Natural killer cell treated with Interleukin-12 subunit alpha and Interleukin-12 subunit beta and Interleukin-15 and Interleukin-18, amount 100 ng/mL, for 72 hours (primary cell): Measurements from ENCODE around the gene DARS1. TPM values are rescaled to one million over a fixed set of nuclear protein-coding genes. Genes with fewer than 3 reads are reported as not detected.
A peak's percentile ranks its signal among the peaks of the same experiment; 100 is the strongest.
"Not testable (repeated sequence)": the region's sequence is repeated elsewhere in the genome, so short reads cannot be mapped to it uniquely, and the experiment has no call there.

Experiments used
- ATAC-seq, 2 donors: fragments of 150-1000 bp; cut with Tn5 transposase in 1 of 2; sonication (Bioruptor Pico), chemical (Tn5 transposase) in 1 of 2; 2 replicates each; pipeline ENCODE4 v1.10.0; 2021
- DNase-seq: peaks from one replicate; pipeline ENCODE4 v3.0.0; 2022; ENCODE audit warnings: low spot score
- H3K27ac Mint-ChIP-seq, 2 donors: 1 replicate in 1 of 2; 2 replicates in 1 of 2; pipeline ENCODE4 v1.8.0; 2022; ENCODE audit warnings: mixed read lengths in 2 of 2, mild to moderate bottlenecking in 1 of 2, moderate library complexity in 1 of 2
- H3K27me3 Mint-ChIP-seq, 2 donors: 1 replicate in 1 of 2; 2 replicates in 1 of 2; pipeline ENCODE4 v1.8.0; 2022; ENCODE audit warnings: mixed read lengths in 2 of 2
- H3K36me3 Mint-ChIP-seq: one replicate; pipeline ENCODE4 v1.8.0; 2022; ENCODE audit warnings: mixed read lengths
- H3K4me1 Mint-ChIP-seq, 2 donors: 1 replicate in 1 of 2; 2 replicates in 1 of 2; pipeline ENCODE4 v1.8.0; 2022; ENCODE audit warnings: low read depth in 2 of 2, mixed read lengths in 2 of 2, mild to moderate bottlenecking in 1 of 2
- H3K4me3 Mint-ChIP-seq: one replicate; pipeline ENCODE4 v1.8.0; 2022; ENCODE audit warnings: mixed read lengths
- H3K9me3 Mint-ChIP-seq: 2 replicates; pipeline ENCODE4 v1.8.0; 2022; ENCODE audit warnings: mixed read lengths
- total RNA-seq, 2 donors: library from RNA; stranded (reverse); gene quantifications; one replicate each; pipeline ENCODE4 v1.2.3, GENCODE V29; 2022

Gene DARS1
- total RNA-seq, 2 donors from 2014 or later = 113 to 116 TPM

DNA sequence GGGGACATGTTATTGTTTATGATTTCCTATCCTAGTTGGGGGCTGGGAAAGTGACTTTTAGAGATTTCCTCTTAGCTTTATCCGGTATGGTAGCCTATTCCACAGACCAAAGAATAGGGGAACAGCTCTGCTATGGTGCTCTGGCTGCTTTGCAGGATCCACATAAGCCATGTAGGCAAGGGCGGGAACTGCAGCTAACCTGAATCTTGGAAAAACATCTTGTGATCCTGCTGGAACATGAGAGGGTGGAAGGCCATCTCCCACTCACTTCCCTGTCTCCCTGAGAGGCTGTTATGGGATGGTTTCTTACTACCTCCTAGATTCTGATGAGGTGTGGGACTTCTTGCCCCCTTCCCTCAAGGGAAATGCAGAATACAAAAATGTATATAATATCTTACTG, 2.0 kb upstream of the DARS1 start:
- Mint-ChIP-seq H3K9me3 (no peaks in the 10 kb centered on the region), H3K27ac (peak overlapping the region in 1 of 2 donors; percentile 99), H3K4me1 (peaks cover 19% of the 10 kb centered on the region in 2 donors), H3K36me3 (peaks cover 9% of the 10 kb centered on the region), H3K27me3 (no peaks in the 10 kb centered on the region), H3K4me3 (no peak overlapping the region)
- ATAC-seq = no peak
- no peak for DNase-seq

DNA sequence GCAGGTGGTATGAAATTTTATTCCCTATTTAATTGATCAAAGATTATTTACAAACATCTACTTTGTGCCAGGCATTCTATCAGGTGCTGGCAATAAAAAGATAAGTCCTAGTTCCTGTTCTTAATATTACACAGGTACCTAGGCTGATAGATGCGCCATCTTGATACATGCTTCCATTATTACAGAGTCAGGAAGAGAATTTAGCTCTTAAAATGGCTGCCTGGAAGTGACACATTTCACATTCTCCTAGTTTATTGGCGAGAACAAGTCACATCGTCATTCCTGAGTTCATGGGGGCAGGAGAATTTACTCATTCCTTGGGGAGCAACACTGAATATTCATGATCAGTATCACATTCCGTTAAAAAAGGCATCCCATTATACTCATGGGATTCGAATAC, 1.1 kb upstream of the DARS1 start:
- Mint-ChIP-seq H3K27me3 (no peaks in the 10 kb centered on the region), H3K9me3 (no peaks in the 10 kb centered on the region), H3K4me3 (peak overlapping the region; percentile 90), H3K27ac (peak overlapping the region; percentile 99 to 100), H3K36me3 (peaks cover 9% of the 10 kb centered on the region), H3K4me1 (peaks cover 19 to 20% of the 10 kb centered on the region in 2 donors)
- DNase-seq (no peak), ATAC-seq (no peak)

DNA sequence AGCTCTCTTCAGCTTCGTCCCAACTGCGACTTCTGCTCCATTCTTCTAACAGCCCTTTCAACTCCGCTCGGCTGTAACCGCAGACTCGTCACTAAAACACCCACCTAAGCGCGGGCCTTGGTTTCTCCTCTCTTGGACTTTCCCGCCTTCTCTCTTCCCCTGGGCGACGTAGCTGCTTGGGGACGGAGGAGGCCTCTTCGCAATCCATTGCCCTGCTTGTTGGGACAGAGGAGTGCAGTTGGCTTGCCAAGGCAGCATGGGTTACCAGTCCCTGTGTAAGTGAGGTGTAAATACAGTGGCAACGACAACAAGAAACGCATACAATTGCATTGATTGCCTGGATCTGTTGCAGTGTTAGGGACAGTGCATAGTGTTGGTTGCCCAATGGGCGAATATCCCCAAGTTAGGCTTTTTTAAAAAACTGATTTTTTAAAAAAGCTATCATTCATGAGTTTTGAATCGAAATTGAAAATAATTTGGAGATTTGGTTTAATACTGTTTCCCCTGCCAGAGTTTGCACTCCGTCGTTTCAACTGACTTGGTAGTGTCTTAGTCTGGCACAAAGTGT, 484 bp upstream of the DARS1 start:
- Mint-ChIP-seq H3K4me1 (peaks cover 18 to 20% of the 10 kb centered on the region in 2 donors), H3K36me3 (peaks cover 11% of the 10 kb centered on the region), H3K27me3 (no peaks in the 10 kb centered on the region), H3K9me3 (no peaks in the 10 kb centered on the region), H3K4me3 (peak overlapping the region; percentile 90), H3K27ac (peak overlapping the region; percentile 99 to 100)
- no peak for DNase-seq
- ATAC-seq = peak; percentile 72 to 76

GRCh38 chr2:135984199-135985017, 1.0 kb downstream of the DARS1 start:
- H3K36me3 Mint-ChIP-seq = peaks cover 22% of the 10 kb centered on the region
- H3K4me1 Mint-ChIP-seq = peaks cover 28 to 30% of the 10 kb centered on the region in 2 donors
- H3K9me3 Mint-ChIP-seq = no peaks in the 10 kb centered on the region
- peak overlapping the region; percentile 90 for H3K4me3 Mint-ChIP-seq
- ATAC-seq = no peak
- DNase-seq = no peak
- no peaks in the 10 kb centered on the region for H3K27me3 Mint-ChIP-seq
- H3K27ac Mint-ChIP-seq = peak overlapping the region; percentile 99 to 100

- Mint-ChIP-seq H3K27me3 (no peaks in the 10 kb centered on the region), H3K9me3 (no peaks in the 10 kb centered on the region), H3K4me1 (peaks cover 33% of the 10 kb centered on the region in 2 donors), H3K27ac (peak overlapping the region; percentile 7 to 52), H3K4me3 (peak overlapping the region; percentile 9), H3K36me3 (peaks cover 42% of the 10 kb centered on the region)
- ATAC-seq (no peak), DNase-seq (no peak)
Measured at GRCh38 chr2:135980434-135981079, 4.9 kb downstream of the DARS1 start.

DNA sequence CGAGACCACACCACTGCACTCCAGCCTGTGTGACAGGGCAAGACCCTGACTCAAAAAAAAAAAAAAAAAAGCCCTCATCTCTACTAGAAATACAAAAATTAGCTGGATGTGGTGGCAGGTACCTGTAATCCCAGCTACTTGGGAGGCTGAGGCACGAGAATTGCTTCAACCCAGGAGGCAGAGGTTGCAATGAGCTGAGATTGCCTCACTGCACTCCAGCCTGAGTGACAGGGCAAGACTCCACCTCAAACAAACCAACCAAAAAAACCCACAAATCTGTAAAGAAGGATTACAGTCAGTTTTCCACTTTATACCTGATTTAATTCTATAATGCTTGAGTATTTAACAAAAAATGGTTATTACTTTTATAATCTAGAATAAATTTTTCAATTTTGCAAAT, 9.7 kb downstream of the DARS1 start:
- DNase-seq (no peak), ATAC-seq (no peak)
- peaks cover 35 to 40% of the 10 kb centered on the region in 2 donors for H3K4me1 Mint-ChIP-seq
- H3K4me3 Mint-ChIP-seq = no peak overlapping the region
- H3K36me3 Mint-ChIP-seq = peaks cover 56% of the 10 kb centered on the region
- H3K27me3 Mint-ChIP-seq = no peaks in the 10 kb centered on the region
- H3K9me3 Mint-ChIP-seq = no peaks in the 10 kb centered on the region
- no peak overlapping the region for H3K27ac Mint-ChIP-seq

- ATAC-seq (no peak), DNase-seq (no peak)
- Mint-ChIP-seq H3K4me3 (no peak overlapping the region), H3K4me1 (peaks cover 28 to 39% of the 10 kb centered on the region in 2 donors), H3K27ac (no peak overlapping the region), H3K9me3 (no peaks in the 10 kb centered on the region), H3K36me3 (peaks cover 57% of the 10 kb centered on the region), H3K27me3 (no peaks in the 10 kb centered on the region)
Measured at GRCh38 chr2:135974036-135974435, 11.4 kb downstream of the DARS1 start.

DNA sequence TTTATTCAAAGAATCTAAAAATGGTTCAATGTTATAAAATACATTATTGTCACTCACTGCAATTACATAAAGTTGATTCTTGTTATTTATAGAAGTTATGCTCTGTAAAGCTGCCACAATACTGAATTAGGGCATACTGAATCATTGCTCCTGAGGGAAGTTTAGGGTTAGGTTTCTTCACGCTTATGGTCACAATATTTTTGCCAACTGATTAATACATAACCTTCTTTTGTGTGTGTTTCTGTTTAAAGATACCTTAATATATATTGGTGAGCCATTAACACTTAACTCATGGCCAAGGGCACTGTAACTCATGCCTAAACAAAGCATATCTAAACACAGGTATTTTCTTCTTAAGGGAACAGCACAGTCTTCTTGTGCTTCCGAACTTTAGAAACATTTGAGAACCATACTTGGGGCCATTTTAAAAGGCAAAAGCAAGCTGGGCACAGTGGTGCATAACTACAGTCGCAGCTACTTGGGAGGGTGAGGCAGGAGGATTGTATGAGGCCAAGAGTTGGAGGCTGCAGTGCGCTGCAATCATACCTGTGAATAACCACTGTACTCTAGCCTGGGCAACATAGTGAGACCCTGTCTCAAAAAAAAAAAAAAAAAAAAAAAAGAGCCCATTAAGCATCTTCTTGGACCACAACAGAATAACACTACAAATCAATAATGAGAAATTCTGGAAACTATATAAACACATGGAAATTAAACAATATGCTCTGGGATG, 15.6 kb downstream of the DARS1 start:
- DNase-seq (no peak), ATAC-seq (no peak)
- peaks cover 44% of the 10 kb centered on the region for H3K36me3 Mint-ChIP-seq
- H3K27ac Mint-ChIP-seq = no peak overlapping the region
- no peaks in the 10 kb centered on the region for H3K9me3 Mint-ChIP-seq
- H3K4me3 Mint-ChIP-seq = no peak overlapping the region
- no peaks in the 10 kb centered on the region for H3K27me3 Mint-ChIP-seq
- peaks cover 21 to 36% of the 10 kb centered on the region in 2 donors for H3K4me1 Mint-ChIP-seq

- no peaks in the 10 kb centered on the region for H3K27me3 Mint-ChIP-seq
- no peak overlapping the region for H3K4me3 Mint-ChIP-seq
- peaks cover 16 to 34% of the 10 kb centered on the region in 2 donors for H3K4me1 Mint-ChIP-seq
- DNase-seq (no peak), ATAC-seq (no peak)
- H3K36me3 Mint-ChIP-seq = peaks cover 25% of the 10 kb centered on the region
- no peak overlapping the region for H3K27ac Mint-ChIP-seq
- no peaks in the 10 kb centered on the region for H3K9me3 Mint-ChIP-seq
Measured at GRCh38 chr2:135965756-135966155, 19.7 kb downstream of the DARS1 start.

DNA sequence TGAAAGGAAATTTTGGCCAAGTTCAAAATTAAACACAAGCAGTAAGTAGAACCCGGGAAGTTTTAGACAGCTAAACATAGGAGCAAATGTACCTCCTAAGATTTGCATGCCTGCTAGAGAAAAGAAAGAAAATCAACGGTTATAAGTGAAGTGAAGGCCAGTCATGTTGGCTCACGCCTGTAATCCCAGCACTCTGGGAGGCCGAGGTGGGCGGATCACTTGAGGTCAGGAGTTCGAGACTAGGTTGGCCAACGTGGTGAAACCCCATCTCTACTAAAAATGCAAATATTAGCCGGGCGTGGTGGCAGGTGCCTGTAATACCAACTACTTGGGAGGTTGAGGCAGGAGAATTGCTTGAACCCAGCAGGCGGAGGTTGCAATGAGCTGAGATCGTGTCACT, 21.0 kb downstream of the DARS1 start:
- H3K36me3 Mint-ChIP-seq = peaks cover 23% of the 10 kb centered on the region
- H3K27me3 Mint-ChIP-seq, H3K9me3 Mint-ChIP-seq: not testable (repeated sequence)

DNA sequence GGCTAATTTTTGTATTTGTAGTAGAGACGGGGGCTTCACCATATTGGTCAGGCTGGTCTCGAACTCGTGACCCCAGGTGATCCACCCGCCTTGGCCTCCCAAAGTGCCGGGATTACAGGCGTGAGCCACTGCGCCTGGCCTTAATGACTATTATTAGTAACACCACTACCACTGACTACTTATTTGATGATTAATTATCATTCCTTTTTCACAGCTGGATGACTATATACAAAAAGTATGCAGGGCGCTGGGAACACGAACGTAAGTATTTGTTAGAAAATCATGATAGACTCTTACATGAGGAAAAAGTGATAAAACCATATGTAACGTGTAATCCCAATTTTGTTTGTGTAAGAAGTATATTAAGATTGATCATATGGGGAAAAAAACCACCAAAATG, 21.6 kb downstream of the DARS1 start:
- Mint-ChIP-seq H3K36me3 (peaks cover 23% of the 10 kb centered on the region), H3K4me3 (no peak overlapping the region), H3K4me1 (peaks cover 18 to 32% of the 10 kb centered on the region in 2 donors), H3K27ac (peak overlapping the region in 1 of 2 donors; percentile 61), H3K9me3 (no peaks in the 10 kb centered on the region), H3K27me3 (no peaks in the 10 kb centered on the region)
- no peak for ATAC-seq
- no peak for DNase-seq

More for the DNA sequence above, 21.0 kb downstream of the DARS1 start:
- DNase-seq, H3K4me3 Mint-ChIP-seq, ATAC-seq: not testable (repeated sequence)
- Mint-ChIP-seq H3K4me1 (peaks cover 18 to 32% of the 10 kb centered on the region in 2 donors), H3K27ac (peak overlapping the region in 1 of 2 donors; percentile 61)

- Mint-ChIP-seq H3K4me3 (peak overlapping the region; percentile 35), H3K27me3 (no peaks in the 10 kb centered on the region), H3K27ac (peak overlapping the region; percentile 63 to 81), H3K4me1 (peaks cover 18 to 28% of the 10 kb centered on the region in 2 donors), H3K9me3 (no peaks in the 10 kb centered on the region), H3K36me3 (peaks cover 20% of the 10 kb centered on the region)
- DNase-seq = no peak
- ATAC-seq = no peak
Measured at GRCh38 chr2:135962366-135963123, 22.9 kb downstream of the DARS1 start.
